Fibroblast of pulmonary artery (primary cell): ENCODE measurements around the gene ULBP3.

Experiments used
- DNase-seq: peaks from one replicate; pipeline ENCODE4 v3.0.0-alpha.2; 2010; ENCODE audit warnings: low read depth
- H3K4me3 ChIP-seq: replicated peaks from 2 replicates; pipeline ENCODE4 v1.5.1; 2011; ENCODE audit warnings: low read depth, mild to moderate bottlenecking, control low read depth, low read length, moderate library complexity
- TF ChIP-seq, protein P1 (sequence below): IDR thresholded peaks from 2 replicates; pipeline ENCODE4 v1.5.1; 2011; ENCODE audit warnings: mild to moderate bottlenecking, control low read depth, low read length, inconsistent platforms; ENCODE audit errors: missing control alignments

The ULBP3 gene

GRCh38 chr6:150057501-150057951 lies 11.4 kb downstream of the ULBP3 start:
- H3K4me3 ChIP-seq = no peak overlapping the region
- TF ChIP-seq, protein P1, sequence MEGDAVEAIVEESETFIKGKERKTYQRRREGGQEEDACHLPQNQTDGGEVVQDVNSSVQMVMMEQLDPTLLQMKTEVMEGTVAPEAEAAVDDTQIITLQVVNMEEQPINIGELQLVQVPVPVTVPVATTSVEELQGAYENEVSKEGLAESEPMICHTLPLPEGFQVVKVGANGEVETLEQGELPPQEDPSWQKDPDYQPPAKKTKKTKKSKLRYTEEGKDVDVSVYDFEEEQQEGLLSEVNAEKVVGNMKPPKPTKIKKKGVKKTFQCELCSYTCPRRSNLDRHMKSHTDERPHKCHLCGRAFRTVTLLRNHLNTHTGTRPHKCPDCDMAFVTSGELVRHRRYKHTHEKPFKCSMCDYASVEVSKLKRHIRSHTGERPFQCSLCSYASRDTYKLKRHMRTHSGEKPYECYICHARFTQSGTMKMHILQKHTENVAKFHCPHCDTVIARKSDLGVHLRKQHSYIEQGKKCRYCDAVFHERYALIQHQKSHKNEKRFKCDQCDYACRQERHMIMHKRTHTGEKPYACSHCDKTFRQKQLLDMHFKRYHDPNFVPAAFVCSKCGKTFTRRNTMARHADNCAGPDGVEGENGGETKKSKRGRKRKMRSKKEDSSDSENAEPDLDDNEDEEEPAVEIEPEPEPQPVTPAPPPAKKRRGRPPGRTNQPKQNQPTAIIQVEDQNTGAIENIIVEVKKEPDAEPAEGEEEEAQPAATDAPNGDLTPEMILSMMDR = no peak
- no peak for DNase-seq

- no peak for DNase-seq
- H3K4me3 ChIP-seq = no peak overlapping the region
- TF ChIP-seq, protein P1 = no peak
Observed at GRCh38 chr6:150056916-150057315, 12.0 kb downstream of the ULBP3 start.

DNA sequence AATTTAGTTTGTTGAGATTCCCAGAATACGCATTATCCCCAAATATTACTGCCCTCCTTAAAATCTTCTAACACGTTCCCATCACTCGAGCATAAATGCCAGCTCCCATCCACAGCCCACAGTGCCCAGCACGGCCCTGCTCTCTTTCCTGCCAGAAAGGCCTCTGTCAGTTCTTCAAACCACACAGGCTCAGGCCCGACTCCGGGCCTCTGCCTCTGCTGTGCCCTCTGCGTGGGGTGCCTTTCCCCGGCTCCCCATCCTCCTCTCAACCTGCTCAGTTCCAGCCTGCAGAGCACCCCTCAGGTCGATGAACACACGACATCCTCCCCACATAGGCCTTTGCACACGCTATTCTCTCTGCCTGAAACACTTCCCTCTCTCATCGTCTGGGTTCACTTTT lies 12.8 kb downstream of the ULBP3 start:
- H3K4me3 ChIP-seq = no peak overlapping the region
- no peak for DNase-seq
- TF ChIP-seq, protein P1 = no peak

GRCh38 chr6:150055131-150055530 lies 13.8 kb downstream of the ULBP3 start:
- no peak overlapping the region for H3K4me3 ChIP-seq
- TF ChIP-seq, protein P1 = no peak
- no peak for DNase-seq

DNA sequence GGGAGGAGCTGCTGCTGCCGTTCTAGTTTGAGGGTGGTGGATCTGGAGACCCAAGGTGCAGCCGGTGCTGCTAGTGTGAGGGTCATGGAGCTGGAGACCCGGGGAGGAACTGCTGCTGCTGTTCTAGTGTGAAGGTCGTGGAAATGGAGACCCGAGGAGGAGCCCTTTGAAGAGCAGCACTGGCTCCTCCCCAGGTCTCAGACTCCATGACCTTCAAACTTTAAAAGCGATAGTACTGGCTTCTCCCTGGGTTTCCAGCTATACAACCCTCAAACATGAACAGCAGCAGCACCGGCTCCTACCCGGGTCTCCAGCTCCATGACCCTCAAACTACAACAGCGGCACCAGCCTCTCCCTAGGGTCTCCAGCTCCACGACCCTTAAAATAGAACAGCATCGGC lies 15.5 kb downstream of the ULBP3 start:
- no peak for DNase-seq
- TF ChIP-seq, protein P1 = no peak
- no peak overlapping the region for H3K4me3 ChIP-seq

GRCh38 chr6:150050846-150051245 lies 18.1 kb downstream of the ULBP3 start:
- TF ChIP-seq, protein P1 = no peak
- H3K4me3 ChIP-seq = no peak overlapping the region
- DNase-seq = no peak

DNA sequence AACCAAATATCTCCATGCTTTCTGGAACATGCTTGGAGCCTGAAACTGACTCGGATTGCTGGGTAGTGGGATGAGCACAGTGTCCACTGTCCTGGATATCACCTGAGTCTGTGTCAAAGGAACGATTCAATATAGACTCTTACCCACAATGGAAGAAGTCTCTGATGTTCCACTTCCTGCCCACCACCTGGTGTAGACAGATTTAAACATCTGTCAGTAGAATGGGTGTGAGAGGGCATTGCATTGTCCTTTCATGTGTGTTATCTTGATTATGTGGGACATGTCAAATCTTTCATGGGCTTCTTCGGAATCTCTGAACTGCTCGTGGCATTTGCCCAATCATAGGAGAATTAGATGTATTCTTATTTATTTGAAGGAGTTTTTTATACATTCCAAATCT lies 20.8 kb downstream of the ULBP3 start:
- H3K4me3 ChIP-seq = no peak overlapping the region
- TF ChIP-seq, protein P1 = no peak
- DNase-seq = no peak
